Neuronal stem cell (in vitro differentiated cells): ENCODE data around the gene NPL. TPM values are rescaled to one million over a fixed set of nuclear protein-coding genes. Genes with fewer than 3 reads are reported as not detected.

Experiments
- DNase-seq: peaks from one replicate; pipeline ENCODE4 v3.0.0-alpha.2; 2013; ENCODE audit warnings: low spot score
- H2AFZ ChIP-seq: one replicate; pipeline ENCODE4 v1.6.1; 2013; ENCODE audit warnings: mild to moderate bottlenecking, low read length, inconsistent platforms
- H2AK5ac ChIP-seq: 2 replicates; pipeline ENCODE4 v1.6.1; 2013; ENCODE audit warnings: low read depth, mild to moderate bottlenecking, inconsistent platforms, low read length, moderate library complexity, mixed read lengths
- H2BK120ac ChIP-seq: 2 replicates; pipeline ENCODE4 v1.6.1; 2013; ENCODE audit warnings: low read depth, mild to moderate bottlenecking, inconsistent platforms, low read length, moderate library complexity, mixed read lengths
- H2BK12ac ChIP-seq: one replicate; pipeline ENCODE4 v1.6.1; 2013; ENCODE audit warnings: low read length, inconsistent platforms
- H2BK15ac ChIP-seq: 2 replicates; pipeline ENCODE4 v1.6.1; 2013; ENCODE audit warnings: mild to moderate bottlenecking, low read length, inconsistent platforms, mixed read lengths
- H2BK5ac ChIP-seq: one replicate; pipeline ENCODE4 v1.6.1; 2013; ENCODE audit warnings: inconsistent platforms, mild to moderate bottlenecking, low read length, moderate library complexity
- H3K14ac ChIP-seq: one replicate; pipeline ENCODE4 v1.6.1; 2013; ENCODE audit warnings: low read length, inconsistent platforms
- H3K18ac ChIP-seq: 2 replicates; pipeline ENCODE4 v1.6.1; 2013; ENCODE audit warnings: low read length, inconsistent platforms
- H3K23ac ChIP-seq: 2 replicates; pipeline ENCODE4 v1.6.1; 2013; ENCODE audit warnings: low read depth, mild to moderate bottlenecking, mixed read lengths, low read length, inconsistent platforms; ENCODE audit not compliant: poor library complexity
- H3K27ac ChIP-seq: replicated peaks from 3 replicates; pipeline ENCODE4 v1.5.1; 2013; ENCODE audit warnings: low read length, inconsistent platforms
- H3K27me3 ChIP-seq, 3 experiments: 2 replicates each; pipeline ENCODE4 v1.6.1; 2013; ENCODE audit warnings: low read length in 3 of 3, mild to moderate bottlenecking in 2 of 3, inconsistent platforms in 1 of 3, low read depth in 1 of 3, mixed read lengths in 1 of 3, moderate library complexity in 1 of 3; ENCODE audit not compliant: control insufficient read depth in 3 of 3, insufficient read depth in 3 of 3
- H3K36me3 ChIP-seq, 2 donors: replicated peaks in 1 of 2; 2 replicates each; pipeline ENCODE4 v1.6.1; 2013; ENCODE audit warnings: low read length in 2 of 2; ENCODE audit not compliant: control insufficient read depth in 2 of 2, insufficient read depth in 2 of 2
- H3K4ac ChIP-seq: 2 replicates; pipeline ENCODE4 v1.6.1; 2013; ENCODE audit warnings: inconsistent platforms, mild to moderate bottlenecking, low read length, moderate library complexity
- H3K4me1 ChIP-seq, 2 donors: 1 replicate in 1 of 2; 2 replicates in 1 of 2; pipeline ENCODE4 v1.6.1; 2013; ENCODE audit warnings: low read length in 2 of 2, low read depth in 1 of 2; ENCODE audit not compliant: control insufficient read depth in 2 of 2, insufficient read depth in 1 of 2
- H3K4me2 ChIP-seq: one replicate; pipeline ENCODE4 v1.6.1; 2013; ENCODE audit warnings: mild to moderate bottlenecking, low read length, inconsistent platforms; ENCODE audit not compliant: insufficient read depth, poor library complexity, severe bottlenecking
- H3K4me3 ChIP-seq, 2 donors: 2 replicates each; pipeline ENCODE4 v1.5.1; 2013; ENCODE audit warnings: low read length in 2 of 2, mild to moderate bottlenecking in 2 of 2, inconsistent platforms in 1 of 2, moderate library complexity in 1 of 2
- H3K79me1 ChIP-seq: one replicate; pipeline ENCODE4 v1.6.1; 2013; ENCODE audit warnings: low read depth, mild to moderate bottlenecking, inconsistent platforms, low read length, moderate library complexity
- H3K9ac ChIP-seq: one replicate; pipeline ENCODE4 v1.6.1; 2013; ENCODE audit warnings: mild to moderate bottlenecking, low read depth, low read length, inconsistent platforms; ENCODE audit not compliant: poor library complexity
- H3K9me3 ChIP-seq, 2 donors: replicated peaks in 1 of 2; 2 replicates each; pipeline versions ENCODE3 to v1.6.1; 2013; ENCODE audit warnings: low read length in 2 of 2, mild to moderate bottlenecking in 2 of 2, inconsistent platforms in 1 of 2, low read depth in 1 of 2, mixed read lengths in 1 of 2, moderate library complexity in 1 of 2; ENCODE audit not compliant: control insufficient read depth in 2 of 2, insufficient read depth in 1 of 2
- H4K8ac ChIP-seq: one replicate; pipeline ENCODE4 v1.6.1; 2013; ENCODE audit warnings: low read depth, mild to moderate bottlenecking, inconsistent platforms, low read length, moderate library complexity
- H4K91ac ChIP-seq: one replicate; pipeline ENCODE4 v1.6.1; 2013; ENCODE audit warnings: low read length, low read depth, mild to moderate bottlenecking, inconsistent platforms; ENCODE audit not compliant: poor library complexity
- WGBS, 2 donors: extraction: QIAGEN DNeasy Blood & Tissue Kit; methylation state at CpG; one replicate each; pipeline ENCODE4 v1.1.7; 2013; ENCODE audit warnings: missing lambda C conversion rate in 2 of 2, mixed read lengths in 1 of 2; ENCODE audit not compliant: insufficient read length in 2 of 2, insufficient replicate concordance in 1 of 2; ENCODE audit errors: extremely low coverage in 2 of 2; 5-methylcytosine and 5-hydroxymethylcytosine counted together
- polyA plus RNA-seq, 2 experiments: library from polyadenylated mRNA; stranded (reverse); fragments of 200-250 nt; gene quantifications; one replicate each; pipeline ENCODE4 v1.2.3, GENCODE V29; 2013

Gene NPL, protein sequence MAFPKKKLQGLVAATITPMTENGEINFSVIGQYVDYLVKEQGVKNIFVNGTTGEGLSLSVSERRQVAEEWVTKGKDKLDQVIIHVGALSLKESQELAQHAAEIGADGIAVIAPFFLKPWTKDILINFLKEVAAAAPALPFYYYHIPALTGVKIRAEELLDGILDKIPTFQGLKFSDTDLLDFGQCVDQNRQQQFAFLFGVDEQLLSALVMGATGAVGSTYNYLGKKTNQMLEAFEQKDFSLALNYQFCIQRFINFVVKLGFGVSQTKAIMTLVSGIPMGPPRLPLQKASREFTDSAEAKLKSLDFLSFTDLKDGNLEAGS
- polyA plus RNA-seq (2013, experiment 1 of 2) = 2.9 TPM
- polyA plus RNA-seq (2013, experiment 2 of 2) = 3.3 TPM

DNA sequence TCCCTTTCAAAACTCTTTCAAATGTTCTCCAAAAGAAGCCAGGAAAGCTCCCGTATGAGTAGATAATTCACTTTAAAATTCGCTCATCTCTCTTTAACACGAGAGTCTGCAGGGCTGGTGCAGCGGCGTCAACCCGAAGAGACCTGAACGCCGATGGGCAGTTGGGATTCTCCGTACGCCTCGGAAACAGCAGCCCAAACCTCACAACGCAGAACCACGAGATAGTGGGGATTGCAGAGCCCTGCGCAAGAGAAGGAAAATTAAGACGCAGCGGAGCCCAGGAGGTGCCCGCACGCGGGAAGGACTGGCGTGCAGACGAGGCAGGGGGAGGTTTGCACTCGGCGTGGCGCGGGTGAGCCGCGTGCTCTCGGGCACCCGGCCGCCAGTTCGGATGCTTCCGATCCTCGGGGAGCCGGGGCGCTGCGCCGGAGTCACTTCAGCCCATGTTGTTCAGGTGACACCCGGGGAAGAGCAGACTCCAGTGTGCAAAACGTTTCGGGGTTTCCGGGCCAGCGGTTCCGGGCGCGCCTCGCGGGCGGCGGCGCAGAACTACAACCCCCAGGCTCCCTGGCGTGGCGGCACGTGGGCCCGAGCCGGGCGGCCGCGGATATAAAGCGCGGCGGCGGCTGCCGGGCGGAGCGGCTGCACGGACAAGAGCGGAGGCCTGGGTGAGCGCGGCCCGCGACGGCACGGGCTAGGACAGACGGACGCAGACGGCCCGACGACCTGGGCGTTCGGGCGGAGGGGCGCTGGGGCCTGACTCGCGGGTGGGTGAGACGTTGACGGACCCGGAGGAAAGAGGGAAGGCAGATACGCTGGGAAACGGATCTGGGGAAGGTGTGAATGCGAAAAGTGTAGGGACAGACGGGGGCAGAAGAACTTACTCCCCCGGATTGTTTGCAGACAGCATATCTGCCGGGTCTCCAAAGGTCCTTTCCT, at the start of gene NPL:
TSS of gene NPL (plus strand) at position 636 of the 939 bp plus-strand sequence. CDS start 4,599 bp downstream, outside the sequence.
- no peak within 1 kb of the TSS for H2AK5ac ChIP-seq
- H3K79me1 ChIP-seq = no peaks in the 10 kb centered on the region
- H3K23ac ChIP-seq = peak within 1 kb of the TSS; percentile 92
- peak within 1 kb of the TSS; percentile 97 for H3K14ac ChIP-seq
- no peak within 1 kb of the TSS for H3K4ac ChIP-seq
- H3K9ac ChIP-seq = peak within 1 kb of the TSS; percentile 93
- H4K8ac ChIP-seq = no peak within 1 kb of the TSS
- peaks cover 3 to 44% (median 17%) of the 10 kb centered on the region in 3 experiments for H3K27me3 ChIP-seq
- H2BK12ac ChIP-seq = no peak within 1 kb of the TSS
- no peak within 1 kb of the TSS for H2BK5ac ChIP-seq
- H3K9me3 ChIP-seq = no peaks in the 10 kb centered on the region
- DNase-seq = peak; percentile 68
- H2BK120ac ChIP-seq = peak within 1 kb of the TSS; percentile 51
- peak within 1 kb of the TSS; percentile 88 for H3K4me2 ChIP-seq
- peak within 1 kb of the TSS; percentile 98 for H3K18ac ChIP-seq
- peak within 1 kb of the TSS; percentile 70 for H2BK15ac ChIP-seq
- H2AFZ ChIP-seq = peak within 1 kb of the TSS; percentile 99
- H3K4me3 ChIP-seq = peak within 1 kb of the TSS; percentile 55 to 85
- H3K4me1 ChIP-seq = peaks cover 2% of the 10 kb centered on the region in 2 donors
- no CpG with 5 or more reads among the region's 93 CpGs for WGBS, 2 donors
- no peak within 1 kb of the TSS for H4K91ac ChIP-seq
- H3K36me3 ChIP-seq = no peaks in the 10 kb centered on the region
- no peak within 1 kb of the TSS for H3K27ac ChIP-seq

DNA sequence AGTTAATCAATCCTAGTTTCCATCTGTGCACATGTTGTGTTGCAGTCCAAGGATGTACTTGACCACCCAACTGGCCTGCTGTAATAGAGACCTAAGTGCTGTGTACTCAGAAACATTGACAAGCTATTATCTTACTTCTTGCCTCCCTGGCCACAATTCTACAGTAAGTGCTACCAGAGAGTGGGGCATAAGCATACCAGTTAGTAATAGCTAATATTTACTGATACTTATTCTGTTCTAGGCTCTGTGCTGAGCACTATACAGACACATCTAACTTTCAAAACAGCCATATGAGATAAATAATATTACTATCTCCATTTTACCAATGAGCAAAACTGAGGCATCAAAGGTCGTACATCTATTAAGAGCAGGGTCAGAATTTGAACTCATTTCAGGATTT, 49.5 kb upstream of the NPL start:
- H2AFZ ChIP-seq = peak overlapping the region; percentile 18
- no peak overlapping the region for H2AK5ac ChIP-seq
- H3K14ac ChIP-seq = no peak overlapping the region
- no peak overlapping the region for H3K27ac ChIP-seq
- H4K8ac ChIP-seq = no peak overlapping the region
- H2BK120ac ChIP-seq = no peak overlapping the region
- H3K23ac ChIP-seq = no peak overlapping the region
- H3K4ac ChIP-seq = no peak overlapping the region
- no peak overlapping the region for H2BK5ac ChIP-seq
- no peak overlapping the region for H2BK15ac ChIP-seq
- H3K79me1 ChIP-seq = no peaks in the 10 kb centered on the region
- H3K9me3 ChIP-seq = peaks cover 0 to 2% of the 10 kb centered on the region in 2 donors
- H3K9ac ChIP-seq = no peak overlapping the region
- no peak overlapping the region for H3K4me2 ChIP-seq
- no peak for DNase-seq
- no peaks in the 10 kb centered on the region for H3K36me3 ChIP-seq
- WGBS, 2 donors = no CpG with 5 or more reads among the region's 1 CpG
- no peak overlapping the region for H4K91ac ChIP-seq
- H2BK12ac ChIP-seq = no peak overlapping the region
- H3K4me3 ChIP-seq = no peak overlapping the region
- no peak overlapping the region for H3K18ac ChIP-seq
- H3K27me3 ChIP-seq = no peaks in the 10 kb centered on the region
- H3K4me1 ChIP-seq = peaks cover 4 to 11% of the 10 kb centered on the region in 2 donors

DNA sequence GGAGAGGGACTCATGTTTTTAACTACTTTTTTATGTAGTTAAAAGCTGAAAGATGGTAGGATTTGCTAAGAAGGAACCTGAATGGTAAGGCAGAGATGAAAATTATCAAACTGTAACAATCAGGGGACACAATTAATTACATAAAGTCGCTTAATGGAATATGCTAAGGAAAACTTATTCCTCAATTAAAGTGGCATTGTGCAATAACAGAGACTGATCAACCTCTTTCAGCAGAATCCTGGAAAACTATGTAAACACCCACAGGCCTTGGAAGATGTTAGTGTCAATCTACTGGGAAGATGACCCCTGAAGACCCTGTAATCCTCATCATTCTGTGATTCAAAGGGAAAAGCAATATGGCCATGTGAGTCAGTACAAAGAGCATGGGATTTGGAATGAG, 46.8 kb upstream of the NPL start:
- Histone ChIP-seq H2BK15ac (no peak overlapping the region), H3K9me3 (peaks cover 0 to 2% of the 10 kb centered on the region in 2 donors), H2AFZ (no peak overlapping the region), H3K4me2 (no peak overlapping the region), H3K18ac (no peak overlapping the region), H3K4me3 (no peak overlapping the region), H3K27ac (no peak overlapping the region), H2AK5ac (no peak overlapping the region), H2BK120ac (no peak overlapping the region), H3K4ac (no peak overlapping the region), H3K36me3 (no peaks in the 10 kb centered on the region), H3K27me3 (peaks cover 0 to 2% (median 0%) of the 10 kb centered on the region in 3 experiments), H4K91ac (no peak overlapping the region), H3K79me1 (no peaks in the 10 kb centered on the region), H2BK5ac (no peak overlapping the region), H3K14ac (no peak overlapping the region), H2BK12ac (no peak overlapping the region), H3K23ac (no peak overlapping the region), H3K9ac (no peak overlapping the region), H4K8ac (no peak overlapping the region), H3K4me1 (peaks cover 4 to 11% of the 10 kb centered on the region in 2 donors)
- no peak for DNase-seq
- no CpG with 5 or more reads among the region's 1 CpG for WGBS, 2 donors
